Measurements from ENCODE around the gene KBTBD4. TPM values are rescaled to one million over a fixed set of nuclear protein-coding genes. Genes with fewer than 3 reads are reported as not detected.
"Not testable (repeated sequence)": the region's sequence is repeated elsewhere in the genome, so short reads cannot be mapped to it uniquely, and the experiment has no call there.

The KBTBD4 gene
- total RNA-seq, 3 donors from 2014 or later (not counting 1 experiment from before 2014, with no cell fraction given), result 17.7 to 24.1 (median 20.9) TPM

DNA sequence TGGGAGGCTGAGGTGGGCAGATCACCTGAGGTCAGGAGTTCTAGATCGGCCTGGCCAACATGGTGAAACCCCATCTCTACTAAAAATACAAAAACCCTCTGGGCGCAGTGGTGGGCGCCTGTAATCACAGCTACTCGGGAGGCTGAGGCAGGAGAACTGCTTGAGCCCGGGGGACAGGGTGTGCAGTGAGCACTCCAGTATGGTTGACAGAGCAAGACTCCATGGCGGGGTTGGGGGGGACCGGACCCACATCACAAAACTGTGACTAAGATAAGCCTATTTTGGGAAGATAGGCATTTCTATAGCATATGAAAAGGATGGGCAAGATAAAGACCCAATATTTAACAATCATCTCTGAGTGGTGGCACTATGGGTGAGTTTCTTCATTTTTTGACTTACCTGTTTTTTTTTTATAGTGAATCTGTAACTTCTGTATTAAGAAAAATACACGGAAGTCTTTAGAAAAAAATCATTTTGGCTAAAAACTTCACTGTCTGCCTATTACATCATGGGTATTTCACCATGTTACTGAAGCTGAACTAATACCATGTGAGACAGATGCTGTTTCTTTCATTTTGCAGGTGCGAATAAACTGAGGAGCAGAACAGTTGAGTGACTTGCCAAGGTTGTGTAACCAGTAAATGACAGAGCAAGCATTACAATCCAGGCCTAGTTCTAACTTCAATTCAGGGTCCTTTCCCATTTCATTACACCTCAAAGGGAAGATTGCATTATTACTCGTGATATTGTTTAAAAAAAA, 28.3 kb downstream of the KBTBD4 start:
- H3K4me1 Mint-ChIP-seq, result peaks cover 43 to 51% of the 10 kb centered on the region in 2 donors
- peaks cover 2% of the 10 kb centered on the region for H3K36me3 ChIP-seq (ENCODE audit: control insufficient read depth, insufficient read depth, low read length)
- H3K4me3 Mint-ChIP-seq, result peak overlapping the region; percentile 97
- H3K27ac ChIP-seq (ENCODE audit: low read length), result peak overlapping the region; percentile 29
- ATAC-seq (no peak), DNase-seq (peak in 1 of 2 donors; percentile 34)
- H3K9me3 ChIP-seq (ENCODE audit: control insufficient read depth, insufficient read depth, low read length), result no peaks in the 10 kb centered on the region
- 84% methylated on average over 8 of the region's 10 CpGs for WGBS (ENCODE audit: insufficient coverage)
- H3K4me1 ChIP-seq (ENCODE audit: control insufficient read depth, insufficient read depth, low read length), result peaks cover 30% of the 10 kb centered on the region
- H3K36me3 Mint-ChIP-seq, result no peaks in the 10 kb centered on the region
- intact Hi-C loops (cut with micrococcal nuclease), result loop anchor here (5.0 kb wide), 1 partner anchor 33 kb away; no protein-coding TSS in a partner anchor
- H3K27ac Mint-ChIP-seq, result peak overlapping the region; percentile 91 to 97
- TF ChIP-seq, protein P1, sequence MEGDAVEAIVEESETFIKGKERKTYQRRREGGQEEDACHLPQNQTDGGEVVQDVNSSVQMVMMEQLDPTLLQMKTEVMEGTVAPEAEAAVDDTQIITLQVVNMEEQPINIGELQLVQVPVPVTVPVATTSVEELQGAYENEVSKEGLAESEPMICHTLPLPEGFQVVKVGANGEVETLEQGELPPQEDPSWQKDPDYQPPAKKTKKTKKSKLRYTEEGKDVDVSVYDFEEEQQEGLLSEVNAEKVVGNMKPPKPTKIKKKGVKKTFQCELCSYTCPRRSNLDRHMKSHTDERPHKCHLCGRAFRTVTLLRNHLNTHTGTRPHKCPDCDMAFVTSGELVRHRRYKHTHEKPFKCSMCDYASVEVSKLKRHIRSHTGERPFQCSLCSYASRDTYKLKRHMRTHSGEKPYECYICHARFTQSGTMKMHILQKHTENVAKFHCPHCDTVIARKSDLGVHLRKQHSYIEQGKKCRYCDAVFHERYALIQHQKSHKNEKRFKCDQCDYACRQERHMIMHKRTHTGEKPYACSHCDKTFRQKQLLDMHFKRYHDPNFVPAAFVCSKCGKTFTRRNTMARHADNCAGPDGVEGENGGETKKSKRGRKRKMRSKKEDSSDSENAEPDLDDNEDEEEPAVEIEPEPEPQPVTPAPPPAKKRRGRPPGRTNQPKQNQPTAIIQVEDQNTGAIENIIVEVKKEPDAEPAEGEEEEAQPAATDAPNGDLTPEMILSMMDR (IDR thresholded peaks at IDR 0.05), result no peak
- H3K9me3 Mint-ChIP-seq, result no peaks in the 10 kb centered on the region
- H3K27me3 Mint-ChIP-seq (ENCODE audit: low read depth in 2 of 2), result no peaks in the 10 kb centered on the region
- no peaks in the 10 kb centered on the region for H3K27me3 ChIP-seq (ENCODE audit: control insufficient read depth, insufficient read depth, low read length)
- H3K4me3 ChIP-seq (ENCODE audit: low read length), result no peak overlapping the region

DNA sequence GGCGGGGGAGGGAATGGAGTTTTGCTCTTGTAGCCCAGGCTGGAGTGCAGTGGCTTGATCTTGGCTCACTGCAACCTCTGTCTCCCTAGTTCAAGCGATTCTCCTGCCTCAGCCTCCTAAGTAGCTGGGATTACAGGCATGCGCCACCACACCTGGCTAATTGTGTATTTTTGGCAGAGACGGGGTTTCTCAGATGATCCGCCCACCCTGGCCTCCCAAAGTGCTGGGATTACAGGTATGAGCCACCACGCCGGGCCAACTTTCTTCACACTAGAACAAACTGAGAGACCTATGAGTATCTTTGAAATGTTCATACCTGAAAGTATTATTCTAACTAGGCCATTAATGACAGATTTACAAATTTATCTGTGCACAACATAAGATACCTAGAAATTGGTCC, 32.5 kb downstream of the KBTBD4 start:
- peak overlapping the region; percentile 61 to 62 for H3K27ac Mint-ChIP-seq
- H3K4me1 Mint-ChIP-seq, result peaks cover 39 to 45% of the 10 kb centered on the region in 2 donors
- DNase-seq; H3K36me3 Mint-ChIP-seq; H3K4me3 ChIP-seq (ENCODE audit: low read length); intact Hi-C loops (cut with micrococcal nuclease); ATAC-seq; H3K36me3 ChIP-seq (ENCODE audit: control insufficient read depth, insufficient read depth, low read length); H3K9me3 ChIP-seq (ENCODE audit: control insufficient read depth, insufficient read depth, low read length); H3K27me3 Mint-ChIP-seq (ENCODE audit: low read depth in 2 of 2); H3K27ac ChIP-seq (ENCODE audit: low read length); H3K27me3 ChIP-seq (ENCODE audit: control insufficient read depth, insufficient read depth, low read length); H3K4me3 Mint-ChIP-seq; H3K9me3 Mint-ChIP-seq: not testable (repeated sequence)
- 92% methylated on average over 7 of the region's 7 CpGs for WGBS (ENCODE audit: insufficient coverage)
- peaks cover 31% of the 10 kb centered on the region for H3K4me1 ChIP-seq (ENCODE audit: control insufficient read depth, insufficient read depth, low read length)

GRCh38 chr11:47545298-47545697, 33.5 kb downstream of the KBTBD4 start:
- Mint-ChIP-seq H3K4me1 (peaks cover 40 to 45% of the 10 kb centered on the region in 2 donors), H3K4me3 (no peak overlapping the region), H3K9me3 (no peaks in the 10 kb centered on the region), H3K27me3 (ENCODE audit: low read depth in 2 of 2) (no peaks in the 10 kb centered on the region), H3K27ac (no peak overlapping the region), H3K36me3 (no peaks in the 10 kb centered on the region)
- Histone ChIP-seq H3K4me3 (ENCODE audit: low read length) (no peak overlapping the region), H3K27me3 (ENCODE audit: control insufficient read depth, insufficient read depth, low read length) (no peaks in the 10 kb centered on the region), H3K9me3 (ENCODE audit: control insufficient read depth, insufficient read depth, low read length) (no peaks in the 10 kb centered on the region), H3K27ac (ENCODE audit: low read length) (no peak overlapping the region), H3K36me3 (ENCODE audit: control insufficient read depth, insufficient read depth, low read length) (peaks cover 2% of the 10 kb centered on the region), H3K4me1 (ENCODE audit: control insufficient read depth, insufficient read depth, low read length) (peaks cover 34% of the 10 kb centered on the region)
- intact Hi-C loops (cut with micrococcal nuclease), result no loop called here
- TF ChIP-seq, protein P1 (IDR thresholded peaks at IDR 0.05), result no peak
- DNase-seq, result no peak
- ATAC-seq, result no peak
- 94% methylated on average over 6 of the region's 6 CpGs for WGBS (ENCODE audit: insufficient coverage)

DNA sequence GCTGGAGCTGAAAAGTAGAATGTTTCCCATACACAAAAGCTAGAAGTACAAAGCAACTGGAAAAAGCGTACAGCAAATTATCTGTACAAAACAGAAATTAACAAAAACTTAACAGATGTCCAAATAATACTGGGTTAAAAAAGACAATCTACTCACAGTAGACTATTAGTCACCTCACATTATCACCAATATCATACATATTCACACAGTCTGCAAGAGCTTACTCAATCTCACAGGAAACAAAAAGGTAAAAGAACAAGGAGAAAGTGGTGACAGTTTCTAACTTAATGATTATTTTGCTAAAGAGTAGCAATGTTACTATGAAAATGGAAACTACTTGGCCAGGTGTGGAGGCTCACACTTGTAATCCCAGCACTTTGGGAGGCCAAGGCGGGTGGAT, 37.7 kb downstream of the KBTBD4 start:
- no peaks in the 10 kb centered on the region for H3K9me3 ChIP-seq (ENCODE audit: control insufficient read depth, insufficient read depth, low read length)
- TF ChIP-seq, protein P1 (IDR thresholded peaks at IDR 0.05), result no peak
- no peak overlapping the region for H3K4me3 ChIP-seq (ENCODE audit: low read length)
- no peak overlapping the region for H3K27ac ChIP-seq (ENCODE audit: low read length)
- H3K27me3 Mint-ChIP-seq (ENCODE audit: low read depth in 2 of 2), result no peaks in the 10 kb centered on the region
- ATAC-seq (peak; percentile 43 to 57 (median 48)), DNase-seq (no peak)
- H3K4me1 ChIP-seq (ENCODE audit: control insufficient read depth, insufficient read depth, low read length), result peaks cover 40% of the 10 kb centered on the region
- H3K27ac Mint-ChIP-seq, result peak overlapping the region; percentile 83 to 85
- no peaks in the 10 kb centered on the region for H3K27me3 ChIP-seq (ENCODE audit: control insufficient read depth, insufficient read depth, low read length)
- peak overlapping the region; percentile 1 for H3K4me3 Mint-ChIP-seq
- H3K9me3 Mint-ChIP-seq, result no peaks in the 10 kb centered on the region
- intact Hi-C loops (cut with micrococcal nuclease), result no loop called here
- H3K4me1 Mint-ChIP-seq, result peaks cover 41 to 50% of the 10 kb centered on the region in 2 donors
- WGBS (ENCODE audit: insufficient coverage), result 90% methylated on average over 2 of the region's 2 CpGs
- H3K36me3 Mint-ChIP-seq, result no peaks in the 10 kb centered on the region
- peaks cover 2% of the 10 kb centered on the region for H3K36me3 ChIP-seq (ENCODE audit: control insufficient read depth, insufficient read depth, low read length)
